Central memory CD4-positive, alpha-beta T cell (primary cell): ENCODE measurements around the gene TBX5.

Experiments used
- DNase-seq: peaks from one replicate; pipeline ENCODE4 v3.0.0; 2022

Gene TBX5

DNA sequence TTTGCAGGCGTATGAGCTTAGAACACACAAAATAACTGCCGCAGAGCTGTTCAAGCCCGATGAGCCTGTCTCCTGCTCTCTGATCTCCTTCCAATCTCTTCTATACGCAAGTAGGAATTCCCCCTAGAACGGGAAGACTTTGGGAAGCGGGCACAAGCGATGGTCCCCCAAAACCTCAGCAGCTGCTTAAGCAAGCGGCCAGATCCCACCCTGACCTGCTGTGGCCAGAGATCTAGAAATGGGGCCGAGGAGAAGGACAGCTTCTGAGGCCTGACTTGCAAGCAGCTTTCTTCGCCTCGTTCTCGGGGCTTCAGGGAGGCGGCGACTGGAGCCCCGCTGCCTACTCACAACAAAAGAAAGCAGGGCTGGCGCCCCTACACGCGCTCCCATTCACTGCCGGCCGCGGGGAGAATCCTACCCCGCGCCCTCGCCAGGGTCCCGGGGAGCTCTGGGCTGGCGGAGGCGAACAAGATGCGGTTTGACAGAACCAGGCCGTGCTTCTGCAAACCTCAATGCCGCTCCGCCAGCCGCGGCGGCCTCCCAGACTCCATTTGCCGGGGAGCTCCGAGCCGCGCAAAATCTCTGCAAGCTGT lies 922 bp downstream of the TBX5 start:
- DNase-seq, result no peak

DNA sequence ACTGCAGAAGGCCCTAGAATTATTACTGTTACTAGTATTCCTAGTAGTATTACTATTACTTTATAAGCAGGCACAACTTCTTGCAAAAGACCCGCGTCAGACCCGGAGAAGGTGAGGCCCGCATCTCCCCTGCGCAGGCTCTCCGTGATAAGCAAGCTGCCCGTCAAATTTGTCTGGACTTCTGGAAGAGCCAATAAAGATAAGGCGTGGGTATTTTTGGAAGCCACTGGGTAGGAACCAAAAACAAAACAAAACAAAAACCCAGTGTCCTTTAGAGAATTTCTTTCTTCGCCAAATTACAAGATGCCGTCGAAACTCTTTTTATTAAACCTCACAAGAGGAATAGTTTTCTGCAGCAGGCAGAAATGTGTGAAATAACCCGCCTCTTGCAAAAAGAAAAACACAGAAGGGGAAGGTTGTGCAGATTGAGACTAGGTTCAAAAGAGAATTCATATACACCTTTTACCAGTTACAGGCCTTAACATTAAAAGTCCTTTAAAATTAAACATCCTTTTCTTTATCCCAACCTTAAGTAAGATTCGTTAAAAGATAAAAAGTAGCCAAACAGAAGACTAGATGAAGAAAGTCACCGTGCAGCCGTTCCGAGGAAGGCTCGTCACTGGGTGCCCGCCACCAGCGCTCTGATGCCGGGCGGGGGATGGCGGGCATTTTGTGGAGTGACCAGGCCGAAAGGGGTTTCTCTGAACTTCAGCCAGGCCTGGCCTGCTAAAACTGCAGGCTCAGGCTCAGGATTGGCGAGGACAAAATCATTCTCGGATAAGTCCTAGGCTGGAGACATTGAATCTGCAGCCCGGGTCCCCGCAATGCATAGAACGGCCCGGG lies 1.6 kb downstream of the TBX5 start:
- no peak for DNase-seq

DNA sequence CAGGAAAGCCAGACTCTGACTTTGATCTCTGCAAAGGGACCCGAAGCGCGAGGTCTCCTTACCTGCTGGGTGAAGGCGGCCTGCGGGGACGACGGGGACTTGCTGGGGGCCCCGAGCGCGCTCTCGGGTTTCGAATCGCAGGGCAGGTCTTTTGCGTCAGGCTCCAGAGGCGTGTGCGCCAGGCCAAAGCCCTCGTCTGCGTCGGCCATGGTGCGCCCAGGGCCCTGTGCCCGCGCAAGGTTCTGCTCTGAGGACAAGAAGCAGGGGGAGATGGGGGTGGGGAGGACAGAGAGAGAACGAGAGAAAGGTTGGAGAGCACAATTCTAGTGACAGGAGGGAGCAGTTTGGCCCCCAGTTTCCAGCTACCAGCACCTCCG lies 2.3 kb downstream of the TBX5 start:
- DNase-seq, result no peak

DNA sequence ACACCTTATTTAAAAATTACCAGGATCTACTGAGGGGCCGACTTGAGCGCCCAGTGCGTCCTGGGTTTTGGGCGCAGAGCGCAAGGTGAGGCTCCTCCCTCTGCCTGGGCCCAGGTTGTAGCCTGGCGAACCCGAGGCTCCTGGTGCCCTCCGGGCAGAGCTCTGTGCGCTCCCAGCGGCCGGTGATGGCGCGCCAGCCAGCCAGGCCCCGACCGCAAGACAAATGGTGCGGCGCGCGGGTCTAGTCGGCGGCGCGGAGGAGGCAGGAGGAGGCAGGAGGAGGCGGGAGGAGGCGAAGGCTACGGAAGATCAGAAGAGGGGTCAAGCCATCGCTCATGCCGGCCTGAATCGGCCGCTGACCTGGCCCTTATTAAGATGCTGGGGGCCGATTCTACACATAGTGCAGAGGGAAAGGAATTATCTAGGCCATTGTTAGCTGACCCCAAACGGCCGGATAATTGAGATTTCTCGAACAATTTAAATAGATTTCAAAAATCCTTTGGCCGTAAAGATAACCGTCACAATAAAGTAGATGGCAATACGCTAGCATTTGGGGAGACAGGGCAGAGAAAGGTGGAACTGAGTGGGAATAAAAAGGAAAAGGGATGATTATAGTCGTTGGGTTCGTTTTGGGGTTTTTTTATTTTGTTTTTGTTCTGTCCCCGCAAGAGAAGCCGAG lies 2.8 kb downstream of the TBX5 start:
- DNase-seq, result no peak

DNA sequence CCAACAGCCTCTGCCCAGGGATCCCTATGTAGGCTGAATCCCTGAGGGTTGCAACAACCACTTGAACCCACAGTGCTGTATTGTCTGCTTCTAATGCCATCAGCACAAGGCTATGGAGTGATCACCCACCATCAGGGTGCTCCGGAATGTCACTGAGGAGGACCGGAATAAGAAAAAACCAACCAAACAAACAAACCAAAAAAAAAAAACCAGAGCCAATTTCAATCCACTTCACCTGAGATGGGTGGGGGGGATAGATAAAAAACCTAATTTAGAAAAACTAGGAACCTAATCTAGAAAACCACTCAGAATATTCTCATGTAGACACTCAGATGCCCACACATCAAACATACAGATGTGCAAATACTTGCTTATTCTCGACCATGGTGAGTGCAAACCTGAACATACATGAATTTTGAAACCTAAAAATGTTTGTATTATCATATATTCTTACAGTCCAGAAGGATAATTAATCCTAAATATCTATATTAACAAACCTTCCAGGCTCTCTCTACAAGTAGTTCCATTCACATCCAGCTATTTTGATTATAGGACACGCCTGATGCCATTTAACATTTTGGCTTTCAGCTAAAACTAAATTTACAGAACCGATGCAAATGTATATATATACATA lies 3.7 kb downstream of the TBX5 start:
- no peak for DNase-seq

DNA sequence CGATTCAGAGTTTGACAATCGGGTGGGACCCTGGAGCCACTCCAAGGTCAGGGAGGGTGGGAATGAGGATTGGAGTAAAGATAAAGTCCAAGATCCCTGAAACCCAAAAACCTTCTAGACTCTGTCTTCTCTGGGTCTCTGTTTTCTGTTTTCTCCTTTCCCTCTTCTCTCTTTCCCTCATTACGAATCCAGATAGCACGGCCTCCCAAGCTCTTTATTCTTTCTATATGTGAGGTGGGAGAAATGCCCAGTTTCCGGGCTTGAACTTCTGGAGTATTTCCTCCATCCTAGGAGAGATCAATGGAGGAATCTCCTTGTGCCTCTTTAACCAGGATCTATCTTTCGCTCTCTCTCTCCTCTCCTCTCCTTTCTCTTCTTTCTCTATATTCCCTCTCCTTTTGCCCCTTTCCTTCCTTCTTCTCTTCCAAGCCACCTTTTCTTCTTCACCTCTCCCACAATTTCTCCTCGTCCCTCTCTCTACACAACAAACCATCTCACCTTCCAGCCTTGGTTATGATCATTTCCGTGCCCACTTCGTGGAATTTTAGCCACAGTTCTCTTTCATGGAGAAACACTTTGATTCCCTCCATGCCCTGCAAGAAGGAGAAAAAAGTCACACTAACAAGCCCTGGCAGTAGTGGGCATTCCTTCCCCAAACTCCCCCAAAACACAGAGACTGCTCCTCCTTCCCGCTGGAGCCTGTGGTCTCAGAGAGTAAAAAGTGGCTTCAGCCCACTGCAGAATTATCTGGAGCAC lies 4.4 kb downstream of the TBX5 start:
- DNase-seq, result no peak

DNA sequence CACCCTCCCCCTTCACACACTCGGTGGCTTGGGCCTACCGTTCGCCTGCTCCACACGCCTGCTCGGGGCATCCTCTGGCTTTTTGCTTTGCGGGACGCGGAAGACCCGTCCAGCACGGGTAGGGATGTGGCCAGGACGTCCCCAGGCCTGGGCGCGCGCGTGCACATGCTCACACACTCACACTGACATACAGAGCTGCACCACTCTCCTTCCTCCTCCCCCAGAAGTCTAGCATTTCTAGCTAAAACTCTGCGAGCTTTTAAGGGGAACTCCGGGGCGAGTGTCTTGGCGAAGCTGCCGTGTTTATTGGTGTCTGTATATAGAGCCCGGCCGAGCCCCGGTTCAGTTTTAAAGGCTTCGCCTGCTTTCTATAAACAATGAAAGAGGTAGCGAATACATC lies 5.0 kb downstream of the TBX5 start:
- no peak for DNase-seq

DNA sequence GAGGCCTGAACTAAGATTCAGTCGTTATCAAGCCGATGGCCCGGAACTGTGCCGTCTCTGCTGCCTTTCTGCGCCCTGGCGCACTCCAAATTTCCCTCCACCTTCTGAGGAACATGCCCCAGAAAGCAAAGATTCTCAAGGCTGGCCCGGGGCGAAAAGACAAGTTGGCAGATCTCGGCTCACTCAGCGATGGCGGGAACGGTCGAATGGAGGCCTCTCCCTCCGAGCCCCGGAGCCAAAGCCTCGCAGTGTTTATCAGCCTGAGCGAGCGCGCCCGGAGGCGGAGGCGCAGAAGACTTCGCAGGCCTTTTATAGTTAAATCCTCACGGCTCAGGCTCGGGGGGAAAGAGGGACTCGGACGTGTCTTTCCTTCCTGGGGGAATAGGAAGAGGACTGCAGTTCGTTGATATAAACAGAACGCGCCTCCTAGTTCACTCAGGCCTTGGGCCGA lies 5.6 kb downstream of the TBX5 start:
- DNase-seq, result no peak

DNA sequence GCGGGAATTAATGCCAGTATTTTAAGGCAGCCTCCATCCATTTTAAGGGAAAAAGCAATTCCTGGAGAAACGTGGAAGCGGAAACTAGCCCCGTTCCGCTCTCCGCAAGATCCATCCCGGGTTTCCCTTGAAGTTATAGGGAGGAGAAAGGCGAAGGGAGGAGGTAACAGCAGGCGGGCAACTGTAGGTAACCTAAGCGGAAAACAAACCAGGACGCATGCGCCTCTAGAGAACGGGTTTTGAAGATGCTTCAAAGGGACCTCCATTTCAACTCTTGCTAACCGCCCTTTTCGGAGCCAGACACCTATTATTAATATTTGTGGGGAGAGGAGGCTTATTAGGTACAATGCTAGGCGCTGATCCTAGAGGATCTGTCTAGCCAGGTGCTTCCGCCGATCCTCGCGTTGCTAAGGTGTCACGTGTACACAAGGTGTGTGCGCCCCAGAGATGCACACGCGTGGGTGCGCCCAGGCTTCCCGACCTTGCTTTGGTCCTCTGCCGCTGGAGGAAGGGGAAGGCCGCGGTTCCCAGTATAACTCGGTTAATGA lies 6.2 kb downstream of the TBX5 start:
- DNase-seq, result no peak

DNA sequence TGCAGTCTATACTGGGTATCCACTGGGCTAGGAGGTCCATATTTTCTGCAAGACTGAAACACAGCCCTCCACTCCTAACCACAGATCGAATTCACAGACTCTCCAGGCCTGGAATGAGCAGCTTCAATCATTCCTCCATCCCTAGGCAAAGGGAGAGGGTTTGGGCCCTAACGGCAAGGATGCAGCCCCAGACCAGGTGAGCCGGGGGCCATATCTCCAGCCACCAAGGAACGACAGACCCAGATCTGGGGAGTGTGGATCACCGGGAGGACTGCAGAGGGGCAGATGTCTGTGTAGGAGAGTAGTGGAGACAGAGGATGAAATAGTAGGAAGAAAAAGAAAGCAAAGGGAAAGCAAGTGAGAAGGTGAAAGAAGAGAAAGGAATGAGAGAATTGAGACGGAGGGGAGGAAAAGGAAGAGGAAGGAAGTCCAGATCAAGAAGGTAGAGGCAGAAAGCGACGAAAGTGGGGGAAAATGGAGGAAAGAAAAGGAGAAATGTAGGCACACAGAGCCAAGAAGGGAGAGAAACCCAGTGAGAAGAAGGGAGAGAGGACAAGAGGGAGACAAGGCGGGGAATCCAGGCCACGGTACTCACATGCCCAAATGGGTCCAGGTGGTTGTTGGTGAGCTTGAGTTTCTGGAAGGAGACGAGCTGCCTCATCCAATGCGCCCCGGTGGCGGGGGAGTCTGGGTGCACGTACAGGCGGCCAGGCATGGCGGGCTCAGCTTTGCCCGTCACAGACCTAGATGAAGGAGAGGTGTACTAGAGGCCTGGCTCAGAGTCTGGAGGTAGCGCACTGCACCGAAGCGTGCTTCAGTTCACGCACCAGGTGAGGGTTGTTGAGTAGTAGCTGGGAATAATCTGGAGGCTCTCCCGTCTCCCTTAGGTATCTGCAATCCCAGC lies 7.7 kb downstream of the TBX5 start:
- no peak for DNase-seq

DNA sequence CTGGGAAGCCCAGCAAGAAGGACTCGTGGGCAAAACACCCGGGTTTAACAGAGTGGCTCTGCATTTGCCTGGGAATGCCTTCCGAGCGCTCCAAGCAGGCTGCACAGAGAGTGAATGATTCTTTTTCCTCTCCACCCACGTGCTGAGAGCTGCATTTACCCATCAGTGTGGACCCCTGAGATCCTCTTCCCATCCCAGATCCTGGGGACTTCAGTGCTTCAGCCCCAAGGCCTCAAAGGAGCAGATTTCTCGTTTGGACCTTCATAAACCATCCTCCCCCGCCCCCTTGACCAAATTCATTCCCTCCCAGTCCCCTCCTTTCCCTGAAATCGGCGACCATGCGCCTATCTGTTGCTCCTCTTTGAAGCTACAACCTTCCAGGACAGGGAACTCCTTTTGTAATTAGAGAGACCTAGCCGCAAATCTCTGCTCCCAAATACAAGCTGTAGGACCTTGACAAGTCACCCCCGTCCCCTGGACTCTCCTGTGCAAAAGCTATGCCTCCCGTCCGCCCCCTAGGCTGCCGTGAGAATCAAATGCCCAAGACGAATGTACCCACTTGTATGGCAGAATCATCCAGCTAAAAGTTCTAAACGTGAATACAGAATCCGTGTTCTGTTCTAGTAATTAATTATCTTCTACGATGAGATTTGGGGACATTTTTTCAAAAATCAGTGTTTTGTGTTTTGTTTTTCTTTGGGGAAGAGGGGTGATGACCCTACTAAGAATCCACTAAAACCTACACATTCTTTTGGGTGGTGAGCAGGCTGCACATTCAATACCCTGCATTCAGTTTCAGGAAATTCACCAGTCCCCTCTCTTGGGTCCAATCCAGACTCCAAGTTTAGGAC lies 8.8 kb downstream of the TBX5 start:
- no peak for DNase-seq

DNA sequence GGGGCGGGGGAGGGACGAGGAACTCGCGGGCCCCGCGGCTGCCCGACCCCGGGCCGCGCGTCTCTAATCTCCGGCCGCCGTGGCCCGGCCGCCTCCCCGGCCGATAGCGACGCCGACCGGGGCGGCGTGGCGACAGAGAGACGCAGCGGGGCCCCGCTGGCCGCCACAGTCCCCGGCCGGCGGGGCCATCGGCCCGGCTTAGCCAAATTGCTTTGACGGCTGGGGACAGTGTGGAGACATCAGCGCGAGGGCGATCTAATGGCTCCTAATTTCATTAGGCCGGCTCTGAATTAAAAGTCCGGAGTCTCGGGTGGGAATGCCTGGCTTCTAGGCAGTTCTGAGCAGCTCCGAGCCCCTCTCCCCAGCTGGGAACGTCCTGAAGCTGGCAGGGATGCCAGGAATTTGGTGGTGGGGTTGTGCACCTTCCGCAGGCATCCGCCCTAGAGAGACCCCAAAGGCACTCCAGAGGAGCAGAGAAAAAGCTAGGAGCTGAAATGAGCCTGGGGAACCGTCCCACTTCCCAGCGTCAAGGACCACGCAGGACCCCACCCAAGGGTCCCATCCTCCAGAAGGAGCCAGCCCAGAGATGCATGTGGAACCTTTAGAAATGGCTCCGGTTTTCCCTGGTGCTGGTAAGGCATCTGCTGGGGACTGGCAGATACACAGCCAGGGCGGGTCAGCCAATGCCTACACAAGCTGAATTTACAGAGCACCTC lies 9.6 kb downstream of the TBX5 start:
- DNase-seq, result no peak

DNA sequence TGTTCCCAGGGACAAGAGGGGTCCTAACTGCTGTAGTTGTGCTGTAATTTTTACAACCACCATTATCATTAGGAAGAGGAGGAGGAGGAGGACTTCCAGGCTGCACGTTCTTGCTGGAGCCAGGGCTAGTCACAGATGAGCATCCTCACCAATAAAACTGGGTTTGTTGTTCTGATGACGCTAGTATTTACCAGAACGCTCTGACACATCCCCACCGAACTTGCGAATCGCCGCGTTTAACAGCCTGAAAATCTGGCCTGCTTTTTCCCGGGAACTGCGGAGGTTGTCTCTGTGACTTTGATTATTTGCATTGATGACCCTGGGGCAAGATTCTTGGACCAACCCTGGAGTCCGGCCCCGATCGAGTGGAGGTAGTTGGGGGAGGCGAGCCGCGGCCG lies 10.2 kb downstream of the TBX5 start:
- no peak for DNase-seq

DNA sequence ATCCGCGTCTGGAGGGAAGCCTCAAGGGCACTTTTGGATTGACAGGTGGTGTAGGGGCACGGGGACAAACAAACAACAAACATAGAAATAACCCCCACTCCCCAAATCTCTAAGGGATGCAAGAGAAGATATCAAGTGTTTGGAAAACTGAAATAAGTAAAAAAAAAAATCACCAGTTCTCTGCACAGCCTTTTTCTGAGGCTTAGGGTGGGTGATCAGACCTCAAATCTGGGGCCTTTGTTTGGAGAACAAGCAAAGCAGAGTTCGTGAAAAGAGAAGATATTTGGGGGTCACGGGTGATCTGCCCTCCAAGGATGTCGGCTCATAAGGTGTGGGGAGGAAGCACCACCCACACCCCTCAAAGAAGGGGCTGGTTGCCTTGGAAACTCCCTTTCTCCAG lies 10.7 kb downstream of the TBX5 start:
- DNase-seq, result no peak

DNA sequence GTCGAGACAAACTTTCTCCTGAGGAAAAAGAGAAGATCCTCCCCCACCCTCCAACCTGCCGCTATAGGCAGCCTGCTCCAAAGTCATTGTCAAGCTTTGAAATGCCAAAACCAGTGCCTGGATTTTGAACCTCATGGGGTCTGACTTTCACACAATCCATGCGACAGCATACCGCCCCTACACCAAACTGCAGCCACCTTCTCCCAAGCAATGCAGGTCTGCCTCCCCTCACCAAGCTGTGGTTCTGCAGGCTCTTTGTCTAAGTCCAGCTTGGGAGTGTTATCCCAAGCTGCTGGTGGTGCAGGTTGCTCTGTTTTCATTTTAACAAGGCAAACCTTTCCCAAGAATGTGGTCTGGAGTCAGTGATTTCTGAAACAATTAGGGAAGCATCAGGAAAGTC lies 12.4 kb downstream of the TBX5 start:
- DNase-seq, result no peak

DNA sequence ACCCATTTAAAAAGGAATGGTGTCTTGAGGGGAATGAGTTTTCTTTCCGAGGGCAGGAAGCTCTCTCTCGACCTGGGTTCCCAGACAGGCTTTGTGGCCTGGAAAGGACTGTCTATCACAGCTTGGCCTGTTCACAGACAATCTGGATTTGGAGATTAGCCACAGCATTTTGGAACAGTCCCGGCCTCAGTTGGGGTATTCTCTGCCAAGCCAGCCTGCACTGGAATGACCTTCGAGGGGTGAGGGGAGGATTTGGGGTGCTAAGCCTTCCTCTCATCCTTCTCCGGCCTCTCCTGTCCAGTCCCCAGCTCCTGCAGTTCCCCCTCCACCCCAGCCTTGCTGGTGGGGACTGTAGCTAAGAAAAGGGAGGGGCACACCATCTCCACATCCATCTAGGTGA lies 13.0 kb downstream of the TBX5 start:
- DNase-seq, result no peak

DNA sequence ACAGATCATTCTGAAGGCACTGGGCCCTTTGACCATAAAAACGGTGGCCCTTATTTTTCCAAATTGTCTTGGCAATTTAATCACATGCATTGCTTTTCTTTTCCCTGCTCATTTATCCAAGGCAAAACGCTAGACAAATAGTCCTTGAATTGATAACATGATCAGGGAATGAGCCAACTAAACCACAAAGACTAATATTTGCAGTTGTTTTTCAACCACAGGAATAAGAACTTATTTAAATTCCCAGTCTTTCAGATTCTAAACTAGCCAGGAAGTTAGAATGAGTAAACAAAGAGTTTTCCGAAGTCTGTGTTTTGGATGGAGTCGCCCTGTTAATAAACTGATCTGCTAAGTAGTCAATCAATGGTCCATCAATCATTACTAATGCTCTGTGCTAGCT lies 14.9 kb downstream of the TBX5 start:
- no peak for DNase-seq

DNA sequence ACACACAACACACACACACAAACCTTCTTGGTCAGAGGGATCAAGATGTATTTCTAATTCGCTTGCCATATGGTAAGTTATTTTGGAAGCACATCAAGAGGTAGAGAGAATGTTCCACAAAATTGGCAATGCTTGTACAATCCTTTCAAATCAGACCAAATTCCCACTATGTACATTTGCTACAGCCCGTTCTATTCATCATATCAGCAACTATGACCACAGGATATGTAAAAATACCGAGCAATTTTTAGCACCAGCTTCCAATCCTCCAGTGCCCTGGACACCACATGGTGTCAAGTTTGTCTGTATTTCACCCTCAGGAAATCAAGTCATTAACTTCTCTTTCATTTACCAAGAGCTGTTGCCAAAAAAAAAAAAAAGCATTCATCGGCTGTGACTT lies 21.2 kb downstream of the TBX5 start:
- no peak for DNase-seq

DNA sequence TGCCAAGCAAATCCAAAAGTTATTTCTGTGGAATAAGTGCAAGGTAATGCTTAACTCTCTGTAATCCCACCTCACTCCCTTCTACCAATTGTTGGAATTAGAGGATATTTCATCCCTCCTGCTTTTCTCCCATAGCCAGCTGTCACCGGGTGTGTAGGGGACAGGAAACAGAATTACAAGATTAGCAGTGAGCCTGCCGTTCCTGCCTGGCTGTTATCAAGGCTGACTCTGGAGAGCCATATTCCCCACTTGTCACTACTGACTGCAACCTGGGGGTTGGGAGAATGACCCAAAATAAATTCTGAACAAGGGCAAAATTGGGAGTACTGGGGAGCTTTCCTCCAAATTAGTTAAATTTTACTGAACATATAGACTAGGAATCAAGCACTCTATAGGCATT lies 24.8 kb downstream of the TBX5 start:
- DNase-seq, result no peak

DNA sequence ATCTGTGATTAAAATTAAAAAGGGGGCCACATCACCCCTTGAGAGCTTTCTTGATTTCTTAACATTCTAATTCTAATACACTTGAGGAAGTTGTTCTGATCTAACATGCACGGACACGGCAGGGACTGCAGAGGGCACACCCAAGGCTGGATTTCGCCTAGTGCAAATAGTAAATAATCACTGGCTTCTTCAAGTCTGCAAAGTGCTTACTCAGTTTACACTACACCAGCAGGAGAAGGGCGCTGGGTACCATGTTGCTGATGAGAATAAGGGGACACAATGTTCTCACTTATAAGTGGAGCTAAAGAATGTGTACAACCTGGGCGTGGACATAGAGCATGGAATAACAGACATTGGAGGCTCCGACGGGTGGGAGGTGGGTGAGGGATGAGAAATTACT lies 34.2 kb downstream of the TBX5 start:
- DNase-seq, result no peak
